Cardiac ventricle fibroblast (primary cell): ENCODE measurements around the gene ZNF177. TPM values are rescaled to one million over a fixed set of nuclear protein-coding genes. Genes with fewer than 3 reads are reported as not detected.

Experiments
- total RNA-seq: library from RNA; depleted of rRNA; stranded (reverse); fragments of >200 nt; gene quantifications from 2 replicates; pipeline ENCODE4 v1.2.3, GENCODE V29; 2015

ZNF177 gene
- total RNA-seq, result 1.9 and 3.4 TPM in 2 replicates

GRCh38 chr19:9362905-9363304, at the start of gene ZNF177:
Gene ZNF177 (plus strand): TSS chr19:9363013. CDS start chr19:9378312, 15,299 bp downstream.

DNA sequence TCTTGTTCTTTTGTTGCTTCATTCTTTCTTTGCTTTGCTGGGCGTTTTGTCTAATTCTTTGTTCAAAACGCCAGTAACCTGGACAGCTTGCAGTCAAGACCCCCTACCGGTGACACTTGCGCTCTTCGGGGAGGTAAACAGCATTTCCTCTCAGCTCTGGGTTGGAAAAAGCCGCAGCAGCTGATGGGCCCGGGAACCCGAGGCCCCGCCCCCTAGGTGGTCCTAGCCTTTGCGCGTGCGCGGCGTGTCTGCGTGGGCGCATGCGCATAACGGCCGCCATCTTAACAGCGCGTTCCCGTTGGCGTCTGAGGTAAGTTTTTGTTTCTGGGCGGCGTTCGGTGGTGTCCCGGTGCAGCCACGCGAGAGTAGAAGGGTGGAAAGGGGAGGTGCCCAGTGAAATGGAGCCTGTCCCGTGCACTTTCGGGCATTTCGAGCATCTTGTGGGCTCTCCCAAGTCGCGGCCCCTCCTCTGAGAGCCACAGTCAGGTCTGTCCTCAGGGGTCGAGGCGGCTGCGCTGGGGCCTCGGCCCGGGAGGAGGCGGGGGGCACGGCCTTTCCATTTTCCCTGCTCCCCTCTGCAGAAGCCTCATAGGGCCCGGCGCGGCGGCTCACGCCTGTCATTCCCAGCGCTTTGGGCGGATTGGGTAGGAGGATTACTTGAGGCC, 38.8 kb upstream of the ZNF177 start, which contains the start of gene ZNF559:
Gene ZNF559, plus strand, starts transcription at position 261 of the 665 bp plus-strand sequence. CDS start 14,371 bp downstream, outside the sequence.

Other genes starting within 250 kb of the ZNF177 start
- gene OR7G1, start 247.2 kb upstream of the ZNF177 start, total RNA-seq, result not detected in 2 replicates
- not detected in 2 replicates for gene OR7G3, start 236.1 kb upstream of the ZNF177 start, total RNA-seq
- 13.4 and 21.4 TPM in 2 replicates for gene ZNF317, start 222.6 kb upstream of the ZNF177 start, total RNA-seq
- not detected in 2 replicates for gene OR7D2, start 184.0 kb upstream of the ZNF177 start, total RNA-seq
- gene OR7D4, start 143.4 kb upstream of the ZNF177 start, total RNA-seq, result not detected in 2 replicates
- gene OR7E24, start 112.1 kb upstream of the ZNF177 start, total RNA-seq, result not detected in 2 replicates
- 9.8 and 12.2 TPM in 2 replicates for gene ZNF699, start 53.2 kb upstream of the ZNF177 start, total RNA-seq
- 13.9 and 15.9 TPM in 2 replicates for gene ZNF559, start 38.8 kb upstream of the ZNF177 start, total RNA-seq
- gene ZNF266, start 72.6 kb downstream of the ZNF177 start, total RNA-seq, result 11.9 and 13.7 TPM in 2 replicates
- not detected in 2 replicates for gene ZNF560, start 135.6 kb downstream of the ZNF177 start, total RNA-seq
- 15.3 and 15.5 TPM in 2 replicates for gene ZNF426, start 175.6 kb downstream of the ZNF177 start, total RNA-seq
- 16.8 and 19.4 TPM in 2 replicates for gene ZNF121, start 221.5 kb downstream of the ZNF177 start, total RNA-seq